ENCODE data around the gene CACNB3.
"Not testable (repeated sequence)": the region's sequence is repeated elsewhere in the genome, so short reads cannot be mapped to it uniquely, and the experiment has no call there.

The CACNB3 gene

DNA sequence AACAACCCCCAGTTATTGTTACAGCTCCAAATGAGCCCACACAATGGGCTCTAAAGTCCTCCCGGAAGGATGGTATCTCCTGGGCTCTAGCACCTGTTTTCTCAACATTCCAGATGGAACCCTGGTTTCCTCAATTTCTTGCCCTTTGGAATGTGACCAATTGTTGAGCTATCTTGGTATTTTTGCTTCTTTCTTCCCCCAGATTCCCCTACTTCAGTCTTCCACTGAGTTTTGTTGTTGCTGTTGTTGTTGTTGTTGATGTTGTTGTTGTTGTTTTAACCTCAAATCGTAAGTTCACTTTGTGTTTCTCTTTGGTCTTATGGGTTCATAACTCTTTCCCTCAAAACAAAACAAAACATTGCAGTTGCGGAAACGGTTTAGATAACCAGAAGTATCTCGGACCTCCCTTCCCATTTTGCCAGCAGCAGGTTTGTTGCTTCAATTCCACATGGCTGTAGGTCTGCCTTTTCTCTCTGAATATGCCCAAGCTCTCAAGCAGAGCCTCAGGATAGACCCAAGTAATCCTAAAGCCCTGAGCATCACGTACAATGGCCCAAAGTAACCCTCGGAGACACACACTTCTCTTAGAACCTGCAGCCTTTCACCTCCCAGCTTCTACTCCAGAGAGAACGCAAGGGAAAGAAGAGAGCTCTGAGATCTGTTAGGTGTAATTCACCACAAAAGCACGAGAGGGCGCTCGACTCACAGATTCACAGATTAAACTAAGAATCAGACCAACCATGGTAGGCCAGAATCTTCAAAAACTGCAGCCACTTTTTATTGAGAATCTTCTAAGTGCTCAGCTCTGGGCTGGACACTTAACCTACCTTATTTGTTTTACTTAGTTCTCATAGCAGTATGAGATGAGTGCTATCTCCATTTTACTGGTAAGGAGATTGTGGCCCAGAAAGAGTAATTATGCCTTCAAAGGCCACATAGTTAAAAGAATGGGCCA, 34.7 kb downstream of the CACNB3 start:
- peak overlapping the region; percentile 97 for H3K4me3 ChIP-seq (ENCODE audit: low read length)
- no peaks in the 10 kb centered on the region for H3K9me3 ChIP-seq (ENCODE audit: insufficient read depth, low read length)
- peak overlapping the region; percentile 80 for H3K9ac ChIP-seq (ENCODE audit: low read length)
- H3K4me2 ChIP-seq (ENCODE audit: low read length): peak overlapping the region; percentile 97
- peaks cover 16% of the 10 kb centered on the region for H3K36me3 ChIP-seq (replicated peaks; ENCODE audit: low read depth, low read length)
- no peaks in the 10 kb centered on the region for H3K27me3 ChIP-seq (ENCODE audit: low read depth, low read length)
- TF ChIP-seq, protein P1, sequence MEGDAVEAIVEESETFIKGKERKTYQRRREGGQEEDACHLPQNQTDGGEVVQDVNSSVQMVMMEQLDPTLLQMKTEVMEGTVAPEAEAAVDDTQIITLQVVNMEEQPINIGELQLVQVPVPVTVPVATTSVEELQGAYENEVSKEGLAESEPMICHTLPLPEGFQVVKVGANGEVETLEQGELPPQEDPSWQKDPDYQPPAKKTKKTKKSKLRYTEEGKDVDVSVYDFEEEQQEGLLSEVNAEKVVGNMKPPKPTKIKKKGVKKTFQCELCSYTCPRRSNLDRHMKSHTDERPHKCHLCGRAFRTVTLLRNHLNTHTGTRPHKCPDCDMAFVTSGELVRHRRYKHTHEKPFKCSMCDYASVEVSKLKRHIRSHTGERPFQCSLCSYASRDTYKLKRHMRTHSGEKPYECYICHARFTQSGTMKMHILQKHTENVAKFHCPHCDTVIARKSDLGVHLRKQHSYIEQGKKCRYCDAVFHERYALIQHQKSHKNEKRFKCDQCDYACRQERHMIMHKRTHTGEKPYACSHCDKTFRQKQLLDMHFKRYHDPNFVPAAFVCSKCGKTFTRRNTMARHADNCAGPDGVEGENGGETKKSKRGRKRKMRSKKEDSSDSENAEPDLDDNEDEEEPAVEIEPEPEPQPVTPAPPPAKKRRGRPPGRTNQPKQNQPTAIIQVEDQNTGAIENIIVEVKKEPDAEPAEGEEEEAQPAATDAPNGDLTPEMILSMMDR (IDR thresholded peaks at IDR 0.05; ENCODE audit: low read depth, low read length): peak; percentile 84
- no peak for TF ChIP-seq EZH2phosphoT487 (IDR thresholded peaks at IDR 0.05; ENCODE audit: low read depth)
- 0 out of 2 replicates have a peak, but pooled peaks cover 8% of the 10 kb centered on the region for H4K20me1 ChIP-seq (ENCODE audit: insufficient read depth, low read length)
- H3K79me2 ChIP-seq (ENCODE audit: low read length): peaks cover 45% of the 10 kb centered on the region
- peak overlapping the region; percentile 90 for H2AFZ ChIP-seq (ENCODE audit: low read depth, low read length)
- peaks cover 23% of the 10 kb centered on the region for H3K4me1 ChIP-seq (ENCODE audit: low read length)
- H3K27ac ChIP-seq (ENCODE audit: low read length): peak overlapping the region; percentile 58

DNA sequence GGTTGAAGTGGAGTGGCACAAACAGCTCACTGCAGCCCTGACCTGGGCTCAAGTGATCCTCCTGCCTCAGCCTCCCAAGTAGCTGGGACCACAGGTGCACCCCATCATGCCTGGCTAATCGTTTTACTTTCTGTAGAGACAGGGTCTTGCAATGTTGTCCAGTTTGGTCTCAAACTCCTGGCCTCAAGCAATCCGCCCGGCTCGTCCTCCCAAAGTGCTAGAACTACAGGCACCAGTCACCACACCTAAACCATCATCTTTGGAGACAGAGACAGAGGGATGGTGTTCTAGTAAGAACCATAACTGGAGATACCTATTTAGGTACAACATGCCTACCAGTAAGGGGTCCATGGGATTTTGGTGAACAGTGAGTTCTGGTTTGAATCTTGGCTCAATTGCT, 36.2 kb downstream of the CACNB3 start:
- Histone ChIP-seq H3K4me1 (ENCODE audit: low read length) (peaks cover 23% of the 10 kb centered on the region), H3K4me3 (ENCODE audit: low read length) (no peak overlapping the region), H3K9ac (ENCODE audit: low read length) (no peak overlapping the region), H3K4me2 (ENCODE audit: low read length) (no peak overlapping the region), H4K20me1 (ENCODE audit: insufficient read depth, low read length) (0 out of 2 replicates have a peak, but pooled peaks cover 8% of the 10 kb centered on the region), H2AFZ (ENCODE audit: low read depth, low read length) (no peak overlapping the region), H3K27ac (ENCODE audit: low read length) (no peak overlapping the region), H3K9me3 (ENCODE audit: insufficient read depth, low read length) (no peaks in the 10 kb centered on the region), H3K79me2 (ENCODE audit: low read length) (peaks cover 31% of the 10 kb centered on the region), H3K27me3 (ENCODE audit: low read depth, low read length) (no peaks in the 10 kb centered on the region), H3K36me3 (replicated peaks; ENCODE audit: low read depth, low read length) (peaks cover 17% of the 10 kb centered on the region)
- TF ChIP-seq, protein P1 (IDR thresholded peaks at IDR 0.05; ENCODE audit: low read depth, low read length): no peak
- no peak for TF ChIP-seq EZH2phosphoT487 (IDR thresholded peaks at IDR 0.05; ENCODE audit: low read depth)

DNA sequence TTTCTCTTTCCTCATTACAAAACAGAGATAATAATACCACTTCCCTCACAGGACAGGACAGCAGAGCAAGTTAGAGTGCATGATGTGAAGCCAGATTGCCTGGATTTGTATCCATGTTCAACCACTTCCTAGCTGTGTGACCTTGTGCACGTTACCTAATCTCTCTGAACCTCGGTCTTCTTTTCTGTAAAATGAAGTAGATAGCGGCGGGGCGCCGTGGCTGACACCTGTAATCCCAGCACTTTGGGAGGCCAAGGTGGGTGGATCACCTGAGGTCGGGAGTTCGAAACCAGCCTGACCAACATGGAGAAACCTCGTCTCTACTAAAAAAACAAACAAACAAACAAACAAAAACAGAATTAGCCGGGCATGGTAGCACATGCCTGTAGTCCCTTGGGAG, 36.6 kb downstream of the CACNB3 start:
- Histone ChIP-seq H3K36me3 (replicated peaks; ENCODE audit: low read depth, low read length) (peaks cover 13% of the 10 kb centered on the region), H3K79me2 (ENCODE audit: low read length) (peaks cover 26% of the 10 kb centered on the region), H3K4me1 (ENCODE audit: low read length) (peaks cover 23% of the 10 kb centered on the region)
- not testable (repeated sequence) for H2AFZ ChIP-seq (ENCODE audit: low read depth, low read length); H3K4me3 ChIP-seq (ENCODE audit: low read length); H3K27me3 ChIP-seq (ENCODE audit: low read depth, low read length); H4K20me1 ChIP-seq (ENCODE audit: insufficient read depth, low read length); H3K9ac ChIP-seq (ENCODE audit: low read length); H3K9me3 ChIP-seq (ENCODE audit: insufficient read depth, low read length); H3K4me2 ChIP-seq (ENCODE audit: low read length); H3K27ac ChIP-seq (ENCODE audit: low read length)

DNA sequence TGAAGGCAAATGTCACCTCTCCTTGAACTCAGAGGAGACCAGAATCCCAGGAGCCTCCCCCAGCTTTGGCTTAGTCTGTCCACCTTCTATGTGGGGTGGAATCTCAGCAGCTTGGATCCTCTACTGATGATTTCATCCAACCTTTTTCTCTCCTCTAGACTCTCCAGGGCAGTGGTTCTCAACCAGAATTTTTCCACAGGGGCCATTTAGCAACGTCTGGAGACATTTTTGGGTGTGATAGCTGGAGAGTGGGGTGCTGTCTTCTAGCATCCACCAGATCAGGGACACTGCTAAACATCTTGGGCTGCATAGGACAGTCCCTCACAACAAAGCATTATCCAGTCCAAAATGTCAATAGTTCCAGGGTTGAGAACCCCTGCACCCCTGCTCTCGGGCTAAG, 38.1 kb downstream of the CACNB3 start:
- H3K9ac ChIP-seq (ENCODE audit: low read length): no peak overlapping the region
- no peak overlapping the region for H2AFZ ChIP-seq (ENCODE audit: low read depth, low read length)
- H3K27ac ChIP-seq (ENCODE audit: low read length): no peak overlapping the region
- H3K4me3 ChIP-seq (ENCODE audit: low read length): no peak overlapping the region
- no peaks in the 10 kb centered on the region for H4K20me1 ChIP-seq (ENCODE audit: insufficient read depth, low read length)
- peaks cover 12% of the 10 kb centered on the region for H3K79me2 ChIP-seq (ENCODE audit: low read length)
- no peaks in the 10 kb centered on the region for H3K9me3 ChIP-seq (ENCODE audit: insufficient read depth, low read length)
- H3K27me3 ChIP-seq (ENCODE audit: low read depth, low read length): no peaks in the 10 kb centered on the region
- peaks cover 14% of the 10 kb centered on the region for H3K4me1 ChIP-seq (ENCODE audit: low read length)
- H3K36me3 ChIP-seq (replicated peaks; ENCODE audit: low read depth, low read length): peaks cover 6% of the 10 kb centered on the region
- TF ChIP-seq EZH2phosphoT487 (IDR thresholded peaks at IDR 0.05; ENCODE audit: low read depth): no peak
- TF ChIP-seq, protein P1 (IDR thresholded peaks at IDR 0.05; ENCODE audit: low read depth, low read length): no peak
- no peak overlapping the region for H3K4me2 ChIP-seq (ENCODE audit: low read length)

All from OCI-LY3 (cell line).